GM19438 (cell line): Measurements from ENCODE around the gene KIRREL2.

Experiments
- ATAC-seq: cut with Tn5 transposase; IDR thresholded peaks from one replicate; pipeline ENCODE4 v1.9.1; 2021; ENCODE audit warnings: low read depth; ENCODE audit not compliant: unreplicated experiment

KIRREL2 gene

DNA sequence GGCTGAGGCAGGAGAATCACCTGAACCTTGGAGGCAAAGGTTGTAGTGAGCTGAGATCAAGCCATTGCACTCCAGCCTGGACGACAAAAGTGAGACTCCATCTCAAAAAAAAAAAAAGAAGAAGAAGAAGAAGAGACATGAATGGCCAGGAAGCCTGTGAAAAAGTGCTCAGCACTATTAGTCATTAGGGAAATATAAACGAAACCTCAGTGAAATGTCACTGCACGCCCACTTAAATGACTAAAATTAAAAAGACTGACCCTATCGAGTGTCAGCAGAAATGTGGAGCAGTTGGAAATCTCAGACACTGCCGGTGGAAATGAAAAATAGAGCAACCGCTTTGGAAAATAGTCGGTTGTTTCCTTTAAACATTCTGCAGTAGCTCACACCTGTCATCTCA, 56.9 kb downstream of the KIRREL2 start:
- no peak for ATAC-seq

- no peak for ATAC-seq
Observed at GRCh38 chr19:35915443-35915842, 58.7 kb downstream of the KIRREL2 start.
